EH (cell line): ENCODE measurements around the gene FAM174B.

Experiments used
- DNase-seq: peaks from one replicate; pipeline ENCODE4 v3.0.0-alpha.2; 2015; ENCODE audit warnings: low read depth

The FAM174B gene

DNA sequence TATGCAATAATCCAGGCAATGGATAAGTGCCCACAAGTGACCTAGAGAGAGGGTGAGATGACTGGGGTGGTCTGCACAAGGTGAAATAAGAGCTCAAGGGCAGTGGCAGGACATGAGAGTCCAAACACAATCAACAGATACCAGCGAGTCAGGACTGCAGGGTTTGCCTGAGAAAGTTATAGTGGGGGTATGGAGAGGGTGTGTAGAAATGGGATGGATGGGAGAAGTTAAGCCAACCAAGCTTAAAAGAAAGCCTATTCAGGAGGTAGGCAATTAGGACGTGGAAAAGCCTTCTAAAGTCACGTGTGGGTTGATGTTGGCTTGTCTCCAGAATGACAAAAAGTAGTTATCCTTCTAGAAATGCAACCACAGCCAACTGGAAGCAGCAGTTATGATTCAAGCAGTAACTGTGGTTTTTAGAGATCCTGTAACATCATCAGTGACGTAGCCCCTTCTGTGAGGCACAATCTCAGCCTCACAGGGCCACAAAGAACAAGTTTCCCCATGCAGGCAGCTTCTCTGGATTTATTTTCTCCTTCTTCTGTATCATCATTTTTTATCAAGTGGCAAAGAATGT is 56.1 kb downstream of the FAM174B start:
- peak; percentile 55 for DNase-seq

DNA sequence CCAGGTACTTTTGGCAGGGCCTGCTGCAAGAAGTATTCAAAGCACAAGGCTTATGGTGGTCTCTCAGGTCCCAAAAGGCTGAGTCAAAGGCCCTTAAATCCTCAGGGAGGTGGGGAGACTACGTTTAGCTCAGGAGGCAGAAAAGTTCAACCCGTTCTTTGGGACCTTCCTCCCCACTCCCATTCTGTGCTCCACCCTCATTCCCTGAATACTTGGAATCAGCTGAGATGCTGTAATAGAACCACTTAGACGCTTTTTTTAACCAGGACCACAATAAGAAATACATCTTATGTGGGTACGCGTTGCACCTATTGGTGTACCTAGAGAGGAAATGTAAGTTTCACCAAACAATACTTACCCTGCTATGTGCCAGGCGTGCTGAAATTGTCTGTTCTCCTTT is 58.0 kb downstream of the FAM174B start:
- no peak for DNase-seq

DNA sequence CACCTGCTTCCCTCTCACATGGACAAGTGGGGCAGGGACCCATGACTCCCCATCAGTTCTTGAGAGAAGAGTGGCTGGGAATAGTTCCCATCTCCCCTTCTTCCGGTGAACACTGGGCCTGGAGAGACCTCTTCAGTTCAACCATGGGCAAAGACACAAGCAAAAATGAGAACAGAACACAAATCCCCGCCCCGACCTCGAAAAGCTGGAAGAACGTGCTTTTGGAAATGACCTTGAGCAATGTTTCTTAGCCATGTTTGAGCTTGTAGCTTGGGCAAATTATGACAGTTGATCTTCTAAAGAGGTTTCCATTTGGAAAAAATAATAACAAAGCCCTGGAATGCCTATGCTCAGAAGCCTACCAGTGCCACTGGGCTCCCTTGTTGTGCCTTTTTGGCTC is 59.0 kb downstream of the FAM174B start:
- DNase-seq, result no peak

DNA sequence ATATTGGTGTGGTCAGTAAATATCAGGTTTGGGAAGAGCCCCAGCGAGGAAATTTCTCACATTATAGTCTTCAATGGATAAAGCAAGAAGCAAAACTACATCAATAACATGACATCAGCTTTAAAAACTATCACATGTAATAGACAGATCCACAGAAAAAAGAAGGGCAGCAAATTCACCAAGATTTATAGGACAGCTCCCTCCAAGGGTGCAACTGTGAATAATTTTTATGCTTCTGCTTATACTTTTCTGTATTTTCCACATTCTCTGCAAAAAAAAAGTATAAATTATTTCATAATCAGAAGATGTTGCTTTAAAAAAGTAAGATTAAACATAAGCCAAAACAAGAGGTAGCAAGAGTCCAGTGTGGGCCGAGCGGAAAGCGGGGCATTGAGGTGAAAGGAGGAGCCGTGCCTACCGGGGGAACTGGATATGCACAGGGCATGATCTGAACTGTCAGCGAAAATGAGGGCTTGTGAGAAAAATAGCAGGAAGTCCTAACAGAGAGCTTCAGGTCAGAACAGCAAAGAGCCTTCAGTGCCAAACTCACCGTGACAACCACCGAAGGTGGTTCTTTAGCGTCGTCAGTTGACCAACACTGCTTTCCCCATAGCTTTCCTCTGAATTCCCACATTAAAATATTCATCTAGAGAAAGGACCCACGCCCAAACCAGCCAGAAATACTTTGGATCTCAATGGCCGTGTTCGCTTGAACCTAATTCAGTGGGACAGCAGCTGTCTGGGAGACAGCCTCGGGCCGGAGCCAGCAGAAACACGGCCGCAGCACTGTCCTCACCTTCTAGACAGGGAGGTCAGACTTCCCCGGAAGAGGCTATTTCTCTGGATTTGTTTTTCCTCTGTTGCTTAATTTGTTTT is 59.8 kb downstream of the FAM174B start:
- no peak for DNase-seq

DNA sequence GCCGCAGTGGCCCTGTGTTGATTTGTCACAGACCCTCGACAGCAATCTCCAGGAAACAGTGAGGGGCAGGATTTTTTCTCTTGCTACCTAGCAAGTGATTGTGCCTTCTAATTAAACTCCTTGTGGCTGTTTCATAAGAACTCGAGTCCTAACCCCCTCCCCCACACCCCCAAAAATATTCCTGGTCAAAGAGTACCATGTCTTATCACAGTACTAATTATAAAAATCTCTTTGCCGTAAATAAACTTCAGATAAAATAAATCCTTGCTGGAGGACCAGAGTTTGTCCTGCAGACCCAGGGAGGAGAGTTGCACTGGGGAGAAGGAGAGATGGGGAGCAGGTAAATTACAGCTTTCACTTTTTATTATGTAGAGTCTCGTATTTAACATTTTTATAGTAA is 64.3 kb downstream of the FAM174B start:
- no peak for DNase-seq

DNA sequence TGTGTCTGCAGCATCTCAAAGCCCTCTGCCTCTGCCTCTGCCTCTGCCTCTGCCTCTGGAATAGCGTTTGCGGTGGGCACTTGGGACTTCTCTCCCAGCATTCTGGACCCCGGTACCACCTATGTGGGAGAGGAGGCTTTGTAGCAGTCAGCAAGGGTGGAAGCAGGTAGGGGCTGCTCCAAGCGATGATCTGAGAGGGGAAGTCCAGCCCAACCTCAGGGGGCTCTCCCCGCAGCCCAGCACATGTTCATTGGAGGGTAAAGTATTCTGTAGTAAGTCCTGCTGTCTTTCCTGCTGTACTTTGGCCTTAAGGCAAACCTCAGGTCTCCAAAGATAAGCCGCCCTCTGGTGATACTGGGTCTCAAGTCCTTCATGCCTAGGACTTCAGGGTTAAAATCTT is 68.6 kb downstream of the FAM174B start:
- DNase-seq, result no peak

DNA sequence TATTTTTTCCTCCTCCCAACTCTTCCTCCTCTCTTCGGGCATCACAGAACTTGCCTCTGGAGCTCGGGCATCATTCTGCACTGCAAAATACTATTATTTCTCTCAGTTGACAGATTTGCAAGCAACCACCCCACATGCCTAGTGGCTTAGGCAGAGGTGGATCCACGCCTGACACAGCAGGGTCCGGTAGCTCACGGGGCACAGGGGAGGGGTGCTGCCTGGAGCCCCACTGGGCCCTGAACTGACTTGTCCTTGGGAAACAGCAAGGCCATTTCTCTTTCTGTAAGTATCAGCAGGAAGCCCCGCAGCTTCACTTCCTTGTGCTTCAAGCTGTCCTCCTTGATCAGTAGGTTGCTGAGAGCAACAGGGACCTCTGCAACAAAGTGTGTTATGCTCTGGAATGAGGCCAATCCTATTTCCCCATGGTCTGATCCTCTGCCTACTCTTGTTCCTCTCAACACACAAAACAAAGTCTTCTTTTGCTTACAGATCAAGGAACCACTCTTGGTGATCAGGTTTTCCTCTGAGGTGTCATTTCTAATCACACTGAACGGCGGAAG is 69.1 kb downstream of the FAM174B start:
- DNase-seq, result no peak

DNA sequence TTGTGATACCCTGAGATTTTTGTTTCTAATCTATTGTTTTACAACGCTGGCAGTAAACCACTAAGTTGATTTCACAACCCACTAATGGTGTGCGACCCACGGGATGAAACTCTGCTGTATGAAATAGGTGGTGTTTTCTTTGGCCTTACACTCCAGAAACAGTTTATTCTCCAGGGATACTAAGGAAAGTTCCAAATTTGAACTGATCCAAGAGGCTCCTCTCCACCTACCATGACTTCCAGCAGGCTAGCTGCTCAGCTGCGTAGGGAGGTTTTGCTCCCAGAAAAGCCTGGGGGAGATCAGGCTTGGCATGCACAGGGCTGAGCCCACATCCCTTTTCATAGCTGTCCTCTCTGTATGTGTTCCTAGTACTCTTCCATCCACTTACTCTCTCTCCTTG is 71.5 kb downstream of the FAM174B start:
- DNase-seq, result no peak

DNA sequence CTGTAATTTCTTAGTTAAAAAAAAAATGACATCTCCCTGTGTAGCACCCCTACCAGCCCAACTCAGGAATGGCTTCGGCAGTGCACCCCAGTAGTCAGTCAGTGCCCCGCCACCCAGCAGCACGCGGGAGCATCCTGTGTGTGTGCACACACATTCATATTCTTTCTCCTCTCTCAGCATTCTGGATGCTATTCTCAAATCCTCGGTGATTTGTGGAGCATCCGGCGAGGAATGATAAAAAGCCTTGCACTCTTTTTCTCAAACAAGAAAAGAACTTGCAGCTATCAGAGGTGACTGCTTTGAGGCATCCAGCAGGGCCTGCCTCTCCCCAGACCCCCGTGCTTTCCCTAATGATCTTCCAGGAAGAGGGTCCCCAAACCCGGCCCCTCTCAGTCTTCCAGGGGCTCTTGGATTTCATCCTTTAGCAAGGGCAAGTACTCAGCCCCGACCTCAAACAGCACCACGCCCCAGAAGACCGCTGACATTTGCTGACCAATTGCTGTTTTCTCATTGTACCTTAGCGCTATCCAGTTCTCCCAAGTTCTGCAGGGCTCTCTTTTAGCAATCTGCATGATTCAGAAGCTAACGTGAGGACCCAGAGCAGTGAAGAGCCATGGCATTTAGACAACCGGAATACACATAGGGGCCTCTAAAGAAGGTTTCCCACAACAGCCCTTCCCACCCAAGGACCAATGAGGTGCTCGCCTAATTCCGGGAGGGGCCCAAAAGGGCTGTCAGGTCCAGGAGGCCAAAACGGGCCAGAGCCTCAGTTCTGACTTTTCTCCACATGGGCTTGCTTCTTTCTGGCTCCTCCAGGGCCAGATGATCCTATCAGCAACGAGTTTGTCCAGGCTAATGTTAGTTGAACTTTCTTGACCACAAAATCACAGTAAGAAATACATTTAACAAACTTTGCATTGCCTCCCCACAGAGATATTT is 72.2 kb downstream of the FAM174B start:
- no peak for DNase-seq

DNA sequence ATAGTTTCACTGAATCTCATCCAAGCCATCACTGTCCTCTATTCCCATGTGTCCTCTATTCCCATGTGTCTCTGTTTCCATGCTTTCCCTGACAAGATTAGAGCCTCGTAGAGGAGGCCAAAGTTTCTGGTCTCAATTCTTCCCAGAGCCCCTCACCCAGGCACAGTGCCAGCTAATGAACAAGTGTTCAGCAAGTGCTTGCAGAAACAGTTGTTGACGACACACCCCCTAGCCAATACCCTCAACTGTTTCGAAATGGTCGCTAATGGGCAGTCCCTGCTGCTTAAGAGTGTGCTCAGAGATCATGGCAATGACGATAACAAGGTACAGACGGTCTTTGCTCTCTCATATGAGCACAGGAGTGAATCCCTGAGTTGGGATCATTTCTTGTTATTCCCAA is 73.4 kb downstream of the FAM174B start:
- no peak for DNase-seq

DNA sequence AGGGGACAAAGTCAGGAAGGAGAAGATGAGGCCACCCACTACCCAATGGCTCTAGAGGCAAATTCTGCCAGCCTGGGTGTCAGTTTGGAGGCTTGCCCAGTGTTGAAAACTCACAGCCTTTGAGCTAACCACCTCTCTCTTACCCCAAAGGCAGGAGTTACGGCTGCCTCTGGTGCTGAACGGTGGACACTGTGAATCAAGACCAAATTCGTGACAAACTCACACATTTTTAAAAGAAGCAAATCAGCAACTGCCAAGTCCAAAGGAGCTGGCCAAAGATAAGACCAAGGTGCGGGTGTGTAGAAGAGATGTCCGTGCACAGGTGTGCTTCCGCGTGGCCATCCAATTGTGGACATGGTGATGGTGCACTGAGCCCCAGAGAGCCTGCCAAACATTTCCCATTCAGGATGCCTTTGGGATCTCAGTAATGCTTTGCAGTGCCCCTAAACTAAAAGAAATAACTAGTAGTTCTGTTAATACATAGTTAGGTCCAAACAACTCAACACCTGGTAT is 74.6 kb downstream of the FAM174B start:
- no peak for DNase-seq

DNA sequence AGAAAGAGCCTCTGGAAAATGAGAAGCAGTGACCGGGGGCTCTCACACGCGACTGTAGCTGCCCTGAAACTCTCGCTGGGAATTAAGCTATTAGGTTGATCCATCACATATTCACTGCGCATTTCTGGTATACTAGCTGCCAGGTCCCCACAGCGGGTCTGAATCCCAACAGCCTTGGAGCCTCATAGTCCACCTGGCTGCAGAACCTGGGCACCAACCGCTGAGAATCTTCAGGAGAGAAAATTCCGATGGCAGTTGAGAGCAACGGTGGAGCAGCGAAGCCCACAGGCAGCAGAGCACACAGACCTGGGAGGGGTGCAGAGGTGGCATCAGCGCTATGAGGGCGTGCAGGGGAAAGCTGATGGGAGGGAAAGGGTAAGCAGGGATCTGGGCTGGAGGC is 75.1 kb downstream of the FAM174B start:
- DNase-seq, result no peak

DNA sequence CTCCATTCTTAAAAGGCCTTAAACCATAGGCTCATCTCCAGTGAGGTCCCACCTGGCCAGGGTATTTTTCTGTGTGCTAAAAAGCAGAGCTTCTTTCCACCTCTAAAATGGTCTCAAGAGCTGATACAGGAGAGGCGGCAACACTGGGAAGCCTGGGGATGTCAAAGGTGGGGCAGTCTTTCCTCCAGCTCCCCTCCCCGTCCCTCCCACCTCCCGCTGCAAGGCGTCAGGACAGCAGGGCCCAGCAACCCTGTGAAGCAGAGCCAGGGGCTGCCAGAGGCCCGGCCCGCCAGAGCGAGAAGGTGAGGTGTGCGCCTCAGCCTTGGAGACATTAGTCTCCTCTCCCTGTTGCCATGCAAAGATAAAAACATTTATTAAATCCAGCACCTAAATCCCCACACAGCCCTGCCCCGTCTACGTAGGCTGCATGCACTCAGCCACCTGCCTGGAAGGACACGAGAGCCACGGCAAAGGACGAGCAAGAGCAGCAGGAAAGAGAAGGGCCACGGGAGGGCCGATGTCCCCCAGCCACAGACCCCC is 75.6 kb downstream of the FAM174B start:
- no peak for DNase-seq

DNA sequence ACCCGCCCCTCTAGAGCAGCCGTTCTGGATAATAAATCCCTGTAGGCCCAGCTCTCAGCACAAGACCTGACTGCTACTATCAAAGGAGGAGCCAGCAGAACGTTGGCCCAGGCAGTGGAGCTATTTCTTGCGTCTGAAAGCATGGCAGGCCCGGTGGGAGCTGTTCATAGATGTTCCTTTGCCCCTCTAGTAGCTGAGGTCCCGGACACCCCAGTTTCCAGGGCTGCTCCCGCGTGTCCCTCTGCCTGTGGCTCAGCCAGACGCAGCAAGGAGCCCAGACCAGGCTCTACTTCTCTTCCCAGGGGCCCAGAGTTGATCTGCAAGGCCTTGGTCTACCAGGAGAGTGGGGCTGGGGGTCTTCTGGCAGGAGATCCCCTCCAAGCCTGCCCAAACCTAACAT is 76.1 kb downstream of the FAM174B start:
- DNase-seq, result no peak

DNA sequence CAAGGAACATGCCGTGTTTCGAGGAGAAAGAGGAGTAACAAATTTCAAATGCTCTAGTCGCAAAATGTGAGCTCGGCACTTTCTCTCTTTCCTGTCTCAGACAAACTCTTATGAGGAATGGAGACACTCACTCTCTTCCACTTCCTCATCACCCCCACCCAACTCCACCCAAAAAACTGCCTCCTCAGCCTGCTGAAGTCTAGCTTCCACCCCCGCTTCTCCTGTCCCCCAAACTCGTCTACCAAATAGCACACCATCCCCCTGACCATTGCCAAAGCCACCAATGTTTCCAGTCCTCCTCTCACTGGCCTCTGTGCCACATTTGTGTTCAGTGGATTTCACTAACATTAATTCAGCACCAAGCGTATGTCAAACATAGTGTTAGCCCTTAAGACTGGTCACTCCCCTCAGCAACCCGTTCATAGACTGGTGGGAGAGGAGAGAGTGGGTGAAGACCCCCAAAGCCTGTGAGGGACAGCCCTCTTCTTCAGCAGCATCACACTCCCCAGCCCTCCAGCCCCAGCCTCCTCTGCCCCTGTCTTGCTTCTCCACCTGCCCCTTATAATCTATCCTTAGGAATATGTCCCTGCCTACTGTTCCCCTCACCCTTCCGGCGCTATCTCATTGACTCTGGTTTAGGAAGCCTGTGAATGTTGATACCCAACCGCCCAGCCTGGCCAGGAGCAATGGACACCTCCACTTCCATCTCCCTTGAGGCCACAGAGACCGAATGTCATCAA is 77.3 kb downstream of the FAM174B start:
- no peak for DNase-seq

DNA sequence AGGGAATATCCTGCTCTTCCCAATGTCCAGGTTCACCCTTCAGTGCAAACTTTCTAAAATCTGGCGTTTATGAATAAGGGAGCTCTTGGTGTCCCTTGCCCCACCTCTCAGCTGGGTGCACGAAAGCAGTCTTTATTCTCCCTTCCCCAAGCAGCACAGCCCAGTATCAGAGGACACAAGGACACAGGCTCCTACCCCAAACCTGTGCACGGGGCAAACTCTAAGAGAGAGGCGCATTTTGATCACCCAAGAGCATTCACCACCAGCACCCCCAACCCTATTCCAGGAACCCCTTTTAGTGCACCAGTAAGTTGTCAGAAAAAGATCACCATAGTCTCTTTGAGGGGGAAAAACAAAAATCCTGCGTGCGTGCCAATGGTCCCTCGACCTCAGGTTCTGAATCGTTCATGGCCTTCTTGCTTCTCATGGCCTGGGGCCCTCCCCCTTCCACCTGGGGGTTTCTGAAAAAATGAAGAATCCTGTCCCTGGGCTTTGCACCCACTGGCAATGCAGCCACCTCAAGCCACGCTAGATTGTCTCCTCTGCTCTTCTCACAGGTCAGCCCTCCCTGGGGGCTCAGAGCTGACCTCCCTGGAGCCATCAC is 78.9 kb downstream of the FAM174B start:
- no peak for DNase-seq

DNA sequence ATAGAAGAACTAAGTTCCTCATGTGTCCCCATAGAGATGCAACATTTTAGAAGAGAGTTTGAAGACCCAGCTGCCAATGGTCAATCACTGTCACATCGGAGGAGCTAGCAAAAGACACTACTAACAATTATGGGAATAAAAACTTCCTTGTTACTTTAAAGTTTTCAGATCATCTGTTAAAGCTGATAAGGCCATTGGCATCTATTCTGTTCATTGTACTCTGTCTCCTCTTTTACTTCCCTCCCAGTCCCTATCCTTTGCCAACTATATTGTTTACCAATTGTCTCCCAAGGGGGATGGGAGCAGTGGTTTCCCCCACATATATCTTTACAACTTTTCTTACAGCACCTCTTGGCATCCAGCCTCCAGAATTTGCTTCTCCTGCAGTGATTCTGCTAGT is 81.0 kb downstream of the FAM174B start:
- DNase-seq, result no peak

DNA sequence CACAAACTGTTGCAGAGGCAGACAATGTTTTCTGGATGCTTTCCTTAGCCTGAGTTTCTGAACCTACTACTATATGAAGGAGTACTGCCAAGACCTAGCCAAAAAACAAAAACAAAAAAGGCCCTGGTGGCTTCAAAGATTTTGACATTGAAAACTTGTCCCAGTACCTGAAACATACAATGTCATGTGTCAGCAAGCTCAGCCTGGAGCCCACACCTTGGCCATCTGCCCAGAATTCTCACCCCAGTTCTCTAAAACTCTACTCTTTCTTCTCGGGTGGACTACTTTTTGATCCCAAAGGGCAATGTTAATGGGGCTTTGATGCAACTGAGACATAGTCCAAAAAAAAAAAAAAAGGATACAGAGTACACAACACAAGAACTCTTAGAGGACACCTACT is 81.4 kb downstream of the FAM174B start:
- no peak for DNase-seq

DNA sequence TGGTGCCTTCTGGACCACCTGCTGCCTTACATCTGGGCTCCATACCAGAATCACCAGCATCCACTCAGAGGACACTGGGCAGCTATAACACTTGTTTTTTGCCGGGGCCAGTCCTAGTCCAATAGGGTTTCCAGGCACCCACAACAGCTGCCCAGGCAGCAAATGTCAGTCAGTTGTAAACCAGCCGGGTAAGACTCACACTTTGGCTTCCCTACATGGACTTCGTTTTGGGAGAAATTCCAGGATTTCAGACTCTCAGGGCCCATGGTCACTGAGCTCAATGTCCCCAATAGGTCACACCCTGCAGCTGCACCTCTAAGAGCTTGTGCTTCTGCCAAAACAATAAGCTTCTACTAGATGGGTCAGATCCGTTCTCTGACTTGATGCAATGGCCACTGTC is 83.8 kb downstream of the FAM174B start:
- no peak for DNase-seq

DNA sequence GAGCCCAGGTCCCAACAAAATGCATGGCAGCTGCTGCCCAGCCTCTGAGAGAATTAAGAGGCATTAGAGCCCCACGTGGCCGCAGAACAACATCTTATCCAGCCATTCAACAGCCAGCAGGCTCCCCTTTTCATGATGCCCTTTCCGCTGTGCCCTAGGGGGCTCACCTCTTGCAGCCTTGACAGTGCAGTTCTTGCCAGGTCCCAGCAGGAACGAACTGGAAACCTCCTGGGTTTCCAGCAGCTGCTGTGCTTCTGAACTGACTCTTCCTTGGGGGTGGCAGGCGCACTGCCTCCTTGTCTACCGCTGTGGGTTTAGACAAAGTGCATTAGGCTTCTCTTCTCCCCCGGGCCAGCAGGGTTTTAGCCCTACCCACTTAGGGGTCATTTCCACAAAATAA is 85.2 kb downstream of the FAM174B start:
- no peak for DNase-seq

DNA sequence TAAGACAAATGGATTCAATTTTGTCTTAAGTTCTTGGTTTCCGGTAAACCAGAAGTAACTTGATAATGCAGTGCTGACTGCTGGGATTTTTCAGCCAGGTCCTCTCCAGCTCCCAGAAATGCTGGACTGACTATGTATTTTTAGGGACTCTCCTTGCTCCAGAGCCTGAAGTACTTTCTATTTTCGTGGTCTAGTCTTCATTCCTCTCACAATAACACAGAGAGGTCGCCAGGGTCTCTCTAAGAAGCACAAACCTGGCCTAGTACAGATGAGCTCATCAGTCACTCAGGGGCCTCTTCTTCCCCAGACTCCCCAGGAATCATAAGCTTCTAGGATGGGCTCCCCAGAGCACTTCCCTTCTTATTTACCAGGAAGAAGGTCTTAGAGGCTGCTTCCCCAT is 85.8 kb downstream of the FAM174B start:
- no peak for DNase-seq
